ENCODE data around the gene SSBP3.

DNA sequence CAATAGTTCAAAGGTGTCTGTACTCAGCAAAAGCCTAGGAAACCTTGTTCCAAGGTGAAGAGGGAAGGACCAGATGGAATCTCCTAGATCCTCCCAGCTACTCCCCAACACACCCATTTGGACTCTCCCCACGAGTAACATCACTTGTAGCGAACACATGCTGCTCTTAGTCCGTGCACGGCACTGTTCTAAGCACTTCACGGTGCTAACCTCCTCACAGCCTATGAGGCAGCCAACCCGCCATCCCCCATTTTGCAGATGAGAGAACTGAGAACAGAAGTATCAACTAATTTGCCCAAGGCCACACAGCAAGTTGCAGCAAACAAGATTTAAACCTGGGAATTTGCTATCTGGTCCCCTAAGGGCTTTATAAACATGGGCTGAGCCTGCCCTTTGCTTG is 182.0 kb downstream of the SSBP3 start:
- TF ChIP-seq, protein P1, sequence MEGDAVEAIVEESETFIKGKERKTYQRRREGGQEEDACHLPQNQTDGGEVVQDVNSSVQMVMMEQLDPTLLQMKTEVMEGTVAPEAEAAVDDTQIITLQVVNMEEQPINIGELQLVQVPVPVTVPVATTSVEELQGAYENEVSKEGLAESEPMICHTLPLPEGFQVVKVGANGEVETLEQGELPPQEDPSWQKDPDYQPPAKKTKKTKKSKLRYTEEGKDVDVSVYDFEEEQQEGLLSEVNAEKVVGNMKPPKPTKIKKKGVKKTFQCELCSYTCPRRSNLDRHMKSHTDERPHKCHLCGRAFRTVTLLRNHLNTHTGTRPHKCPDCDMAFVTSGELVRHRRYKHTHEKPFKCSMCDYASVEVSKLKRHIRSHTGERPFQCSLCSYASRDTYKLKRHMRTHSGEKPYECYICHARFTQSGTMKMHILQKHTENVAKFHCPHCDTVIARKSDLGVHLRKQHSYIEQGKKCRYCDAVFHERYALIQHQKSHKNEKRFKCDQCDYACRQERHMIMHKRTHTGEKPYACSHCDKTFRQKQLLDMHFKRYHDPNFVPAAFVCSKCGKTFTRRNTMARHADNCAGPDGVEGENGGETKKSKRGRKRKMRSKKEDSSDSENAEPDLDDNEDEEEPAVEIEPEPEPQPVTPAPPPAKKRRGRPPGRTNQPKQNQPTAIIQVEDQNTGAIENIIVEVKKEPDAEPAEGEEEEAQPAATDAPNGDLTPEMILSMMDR (IDR thresholded peaks at IDR 0.05; ENCODE audit: insufficient read depth, low read length): no peak
- TF ChIP-seq POLR2AphosphoS5 (IDR thresholded peaks at IDR 0.05; ENCODE audit: low read depth) (no peak), SPI1 (IDR thresholded peaks at IDR 0.05; ENCODE audit: borderline replicate concordance, low read depth) (no peak)
- TF ChIP-seq, protein P2, sequence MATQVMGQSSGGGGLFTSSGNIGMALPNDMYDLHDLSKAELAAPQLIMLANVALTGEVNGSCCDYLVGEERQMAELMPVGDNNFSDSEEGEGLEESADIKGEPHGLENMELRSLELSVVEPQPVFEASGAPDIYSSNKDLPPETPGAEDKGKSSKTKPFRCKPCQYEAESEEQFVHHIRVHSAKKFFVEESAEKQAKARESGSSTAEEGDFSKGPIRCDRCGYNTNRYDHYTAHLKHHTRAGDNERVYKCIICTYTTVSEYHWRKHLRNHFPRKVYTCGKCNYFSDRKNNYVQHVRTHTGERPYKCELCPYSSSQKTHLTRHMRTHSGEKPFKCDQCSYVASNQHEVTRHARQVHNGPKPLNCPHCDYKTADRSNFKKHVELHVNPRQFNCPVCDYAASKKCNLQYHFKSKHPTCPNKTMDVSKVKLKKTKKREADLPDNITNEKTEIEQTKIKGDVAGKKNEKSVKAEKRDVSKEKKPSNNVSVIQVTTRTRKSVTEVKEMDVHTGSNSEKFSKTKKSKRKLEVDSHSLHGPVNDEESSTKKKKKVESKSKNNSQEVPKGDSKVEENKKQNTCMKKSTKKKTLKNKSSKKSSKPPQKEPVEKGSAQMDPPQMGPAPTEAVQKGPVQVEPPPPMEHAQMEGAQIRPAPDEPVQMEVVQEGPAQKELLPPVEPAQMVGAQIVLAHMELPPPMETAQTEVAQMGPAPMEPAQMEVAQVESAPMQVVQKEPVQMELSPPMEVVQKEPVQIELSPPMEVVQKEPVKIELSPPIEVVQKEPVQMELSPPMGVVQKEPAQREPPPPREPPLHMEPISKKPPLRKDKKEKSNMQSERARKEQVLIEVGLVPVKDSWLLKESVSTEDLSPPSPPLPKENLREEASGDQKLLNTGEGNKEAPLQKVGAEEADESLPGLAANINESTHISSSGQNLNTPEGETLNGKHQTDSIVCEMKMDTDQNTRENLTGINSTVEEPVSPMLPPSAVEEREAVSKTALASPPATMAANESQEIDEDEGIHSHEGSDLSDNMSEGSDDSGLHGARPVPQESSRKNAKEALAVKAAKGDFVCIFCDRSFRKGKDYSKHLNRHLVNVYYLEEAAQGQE (IDR thresholded peaks at IDR 0.05; ENCODE audit: insufficient replicate concordance, low read depth): no peak

Data from HL-60 (cell line).